GM12892 (cell line): ENCODE results near the gene PRR5.

ENCODE experiments used
- POLR2AphosphoS5 ChIP-seq: IDR thresholded peaks from 2 replicates; pipeline ENCODE4 v1.6.1; 2011; ENCODE audit warnings: low read depth, low read length, control low read depth
- TAF1 ChIP-seq: IDR thresholded peaks from 2 replicates; pipeline ENCODE4 v1.6.1; 2011; ENCODE audit warnings: low read depth, mild to moderate bottlenecking, control low read depth, low read length, borderline replicate concordance

- TF ChIP-seq POLR2AphosphoS5 (no peak), TAF1 (no peak)
Observed at GRCh38 chr22:44727709-44728108, 25.7 kb downstream of the PRR5 start.
